GM23248 (cell line): ENCODE results near the gene AVPI1. TPM values are rescaled to one million over a fixed set of nuclear protein-coding genes. Genes with fewer than 3 reads are reported as not detected.
A peak's percentile ranks its signal among the peaks of the same experiment; 100 is the strongest.

Experiments
- DNase-seq: peaks from one replicate; pipeline ENCODE4 v3.0.0-alpha.2; 2015
- H2AFZ ChIP-seq: fragments of 200-600 bp; sonication (generic); 2 replicates; pipeline ENCODE4 v1.6.1; 2016; ENCODE audit warnings: antibody characterized with exemption
- H3F3A ChIP-seq: fragments of 200-600 bp; sonication (generic); 2 replicates; pipeline ENCODE4 v1.6.1; 2016; ENCODE audit warnings: mild to moderate bottlenecking, antibody characterized with exemption, mixed run types; ENCODE audit not compliant: insufficient read depth
- H3K27ac ChIP-seq: fragments of 200-600 bp; sonication (generic); 2 replicates; pipeline ENCODE4 v1.5.1; 2016; ENCODE audit warnings: mild to moderate bottlenecking
- H3K27me3 ChIP-seq: fragments of 200-600 bp; sonication (generic); replicated peaks from 2 replicates; pipeline ENCODE4 v1.6.1; 2016; ENCODE audit warnings: mild to moderate bottlenecking; ENCODE audit not compliant: insufficient read depth
- H3K36me3 ChIP-seq: fragments of 200-600 bp; sonication (generic); 2 replicates; pipeline ENCODE4 v1.6.1; 2016; ENCODE audit warnings: low read depth, mild to moderate bottlenecking
- H3K4me1 ChIP-seq: fragments of 200-600 bp; sonication (generic); 2 replicates; pipeline ENCODE4 v1.6.1; 2016; ENCODE audit warnings: mild to moderate bottlenecking; ENCODE audit not compliant: insufficient read depth
- H3K4me2 ChIP-seq: fragments of 200-600 bp; sonication (generic); one replicate; pipeline ENCODE4 v1.6.1; 2016; ENCODE audit warnings: mild to moderate bottlenecking; ENCODE audit not compliant: unreplicated experiment
- H3K4me3 ChIP-seq: fragments of 200-600 bp; sonication (generic); 2 replicates; pipeline ENCODE4 v1.5.1; 2016; ENCODE audit warnings: mild to moderate bottlenecking
- H3K79me2 ChIP-seq: fragments of 200-600 bp; sonication (generic); 2 replicates; pipeline ENCODE4 v1.6.1; 2016; ENCODE audit warnings: mild to moderate bottlenecking; ENCODE audit not compliant: insufficient read depth
- H3K9ac ChIP-seq: fragments of 200-600 bp; sonication (generic); 2 replicates; pipeline ENCODE4 v1.6.1; 2016; ENCODE audit warnings: mild to moderate bottlenecking
- H3K9me2 ChIP-seq: fragments of 200-600 bp; sonication (generic); 2 replicates; pipeline ENCODE4 v1.6.1; 2016; ENCODE audit warnings: mixed run types, mild to moderate bottlenecking, moderate library complexity; ENCODE audit not compliant: insufficient read depth
- H3K9me3 ChIP-seq: fragments of 200-600 bp; sonication (generic); one replicate; pipeline ENCODE4 v1.6.1; 2017; ENCODE audit warnings: low read depth
- H4K20me1 ChIP-seq: fragments of 200-600 bp; sonication (generic); 2 replicates; pipeline ENCODE4 v1.6.0; 2016; ENCODE audit not compliant: insufficient read depth
- EZH2 ChIP-seq: fragments of 200-600 bp; sonication (generic); IDR thresholded peaks from 2 replicates; pipeline ENCODE4 v1.6.1; 2018; ENCODE audit warnings: antibody characterized with exemption, mild to moderate bottlenecking; ENCODE audit not compliant: insufficient read depth, poor library complexity, severe bottlenecking
- EZH2phosphoT487 ChIP-seq: fragments of 200-600 bp; sonication (generic); IDR thresholded peaks from 2 replicates; pipeline ENCODE4 v1.6.1; 2018; ENCODE audit warnings: antibody characterized with exemption, moderate library complexity, mild to moderate bottlenecking, low read depth; ENCODE audit not compliant: insufficient read depth
- WGBS, 2 experiments: methylation state at CpG; one replicate each; pipeline ENCODE4 v1.1.6; 2015 to 2017; ENCODE audit warnings: low lambda C conversion rate in 2 of 2, low coverage in 1 of 2; ENCODE audit errors: missing lambda C conversion rate in 2 of 2; 5-methylcytosine and 5-hydroxymethylcytosine counted together
- in situ Hi-C: fragments of 300-500 bp; cut with MboI; formaldehyde crosslinking; loops from 2 replicates; pipeline ENCODE4 v1.15.0; 2020
- polyA plus RNA-seq: library from polyadenylated mRNA; unstranded; fragments of >200 nt; fragmentation: Nextera tagmentation; extraction: Ambion mirVana; gene quantifications from 2 replicates; pipeline ENCODE4 v1.2.1, GENCODE V29; 2016
- total RNA-seq: library from RNA; depleted of rRNA; stranded (reverse); fragments of >200 nt; shearing (Covaris generic); gene quantifications from 2 replicates; pipeline ENCODE4 v1.2.3, GENCODE V29; 2014

Gene AVPI1
- total and polyA plus RNA-seq, 2 experiments from 2014 or later, result 31.4 to 33.8 TPM

DNA sequence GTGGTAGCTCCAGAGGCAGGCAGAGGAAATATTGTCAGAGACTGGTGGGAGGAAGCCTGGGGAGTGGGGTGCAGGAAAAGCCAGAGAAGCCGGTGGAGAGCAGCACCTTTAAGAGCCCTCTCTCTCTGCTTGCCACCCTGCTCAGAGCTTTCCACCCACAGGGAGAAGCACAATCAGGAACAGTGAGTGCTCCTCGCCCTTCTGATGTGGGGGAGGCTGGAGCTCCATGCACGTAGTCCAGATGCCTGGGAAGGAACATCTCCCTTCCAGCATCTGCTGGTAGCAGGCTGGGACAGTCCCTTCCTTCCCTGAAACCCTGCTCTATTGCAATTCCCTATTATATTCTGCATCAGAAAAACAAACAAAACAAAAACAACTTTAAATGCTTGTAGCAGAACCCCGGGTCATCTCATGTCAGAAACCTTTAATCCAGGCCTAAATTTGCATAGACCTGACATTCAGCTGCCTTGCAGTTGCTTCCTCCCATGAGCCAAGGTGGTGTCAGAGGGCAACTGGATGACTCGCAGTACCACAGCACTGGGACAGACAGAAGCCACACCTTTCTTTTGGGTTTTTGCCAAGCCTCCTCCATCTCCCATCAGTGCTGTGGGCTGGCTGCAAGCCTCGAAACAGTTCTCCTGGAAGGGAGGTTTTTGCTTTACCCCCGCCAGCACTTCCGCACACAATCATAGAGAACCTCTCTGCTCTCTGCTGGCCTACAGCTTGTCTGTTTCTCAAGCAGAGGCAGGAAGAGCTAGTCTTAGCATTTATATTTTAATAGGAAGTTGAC is 13.1 kb downstream of the AVPI1 start:
- peak overlapping the region; percentile 23 for H3K27ac ChIP-seq

DNA sequence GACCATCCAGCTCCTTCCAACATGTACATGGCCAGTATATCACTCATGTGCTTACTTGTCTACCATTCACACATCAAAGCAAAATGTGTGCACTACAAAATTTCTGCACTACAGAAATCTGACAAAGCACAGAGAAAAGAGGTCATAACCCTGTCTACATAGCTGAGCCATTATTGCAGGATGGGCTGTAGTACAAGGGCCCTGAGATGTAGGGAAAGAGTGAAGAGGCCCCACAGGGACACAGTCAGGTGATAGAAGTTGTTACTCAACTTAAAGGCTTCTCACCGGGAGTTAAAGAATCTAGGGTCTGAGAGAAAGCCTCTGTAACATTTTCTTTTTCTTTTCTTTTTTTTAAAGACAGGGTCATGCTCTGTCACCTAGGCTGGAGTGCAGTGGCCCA is 17.5 kb downstream of the AVPI1 start:
- in situ Hi-C loops, result no loop called here
- Histone ChIP-seq H3F3A (peaks cover 21% of the 10 kb centered on the region), H3K9me3 (no peaks in the 10 kb centered on the region), H3K79me2 (no peaks in the 10 kb centered on the region; the same call in none of the 2 replicates), H3K4me2 (no peak overlapping the region), H3K27me3 (no peaks in the 10 kb centered on the region), H3K27ac (no peak overlapping the region), H3K9me2 (no peaks in the 10 kb centered on the region), H2AFZ (no peak overlapping the region), H3K36me3 (peaks cover 63% of the 10 kb centered on the region; the same call in 1 of the 2 replicates), H3K4me1 (no peaks in the 10 kb centered on the region), H3K9ac (no peak overlapping the region), H3K4me3 (no peak overlapping the region), H4K20me1 (no peaks in the 10 kb centered on the region)
- WGBS, 2 experiments, result 50 to 53% methylated on average over 1 of the region's 1 CpG
- DNase-seq, result no peak
- TF ChIP-seq EZH2phosphoT487, result no peak
- no peak for TF ChIP-seq EZH2

More for the DNA sequence above, 13.1 kb downstream of the AVPI1 start:
- no peak for TF ChIP-seq EZH2
- no peak for TF ChIP-seq EZH2phosphoT487
- Histone ChIP-seq H2AFZ (no peak overlapping the region), H3K9me3 (no peaks in the 10 kb centered on the region), H3K4me3 (no peak overlapping the region), H3K9me2 (no peaks in the 10 kb centered on the region), H4K20me1 (no peaks in the 10 kb centered on the region), H3K27me3 (no peaks in the 10 kb centered on the region), H3K9ac (no peak overlapping the region), H3F3A (peaks cover 48% of the 10 kb centered on the region), H3K36me3 (peaks cover 74% of the 10 kb centered on the region; the same call in 1 of the 2 replicates), H3K4me2 (no peak overlapping the region), H3K4me1 (no peaks in the 10 kb centered on the region), H3K79me2 (peaks cover 11% of the 10 kb centered on the region)
- WGBS, 2 experiments, result 73 to 76% methylated on average over 8 of the region's 8 CpGs
- peak; percentile 78 for DNase-seq
- in situ Hi-C loops, result no loop called here

DNA sequence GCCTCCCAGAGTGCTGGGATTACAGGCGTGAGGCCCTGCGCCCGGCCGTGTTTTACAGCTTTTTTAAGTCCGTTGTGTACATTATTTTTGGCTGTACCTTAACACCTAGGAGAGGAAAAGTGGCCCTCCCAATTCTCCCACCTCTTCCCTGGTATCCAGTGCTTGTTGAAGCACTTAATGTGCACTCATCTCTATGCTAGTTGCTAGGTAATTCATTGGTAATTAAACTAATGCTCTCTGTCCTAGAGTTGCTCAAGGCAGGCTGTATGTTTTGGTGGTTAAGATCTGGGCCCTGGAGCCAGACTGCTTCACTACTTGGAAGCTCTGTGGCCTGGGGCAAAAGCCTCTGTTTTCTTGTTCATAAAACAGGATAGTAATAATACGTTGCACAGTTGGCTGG is 19.6 kb downstream of the AVPI1 start:
- no peak overlapping the region for H2AFZ ChIP-seq
- no peak overlapping the region for H3K4me2 ChIP-seq
- H4K20me1 ChIP-seq, result no peaks in the 10 kb centered on the region
- H3K27ac ChIP-seq, result no peak overlapping the region
- H3K4me1 ChIP-seq, result no peaks in the 10 kb centered on the region
- in situ Hi-C loops, result no loop called here
- 89% methylated on average over 6 of the region's 6 CpGs for WGBS, 2 experiments
- H3K4me3 ChIP-seq, result no peak overlapping the region
- DNase-seq, result no peak
- H3K9ac ChIP-seq, result no peak overlapping the region
- peaks cover 62% of the 10 kb centered on the region for H3K36me3 ChIP-seq
- H3K79me2 ChIP-seq, result peaks cover 10% of the 10 kb centered on the region; the same call in 1 of the 2 replicates
- 0 out of 2 replicates have a peak, but pooled peaks cover 4% of the 10 kb centered on the region for H3F3A ChIP-seq
- no peaks in the 10 kb centered on the region for H3K27me3 ChIP-seq
- no peak for TF ChIP-seq EZH2
- no peak for TF ChIP-seq EZH2phosphoT487
- no peaks in the 10 kb centered on the region for H3K9me2 ChIP-seq
- H3K9me3 ChIP-seq, result no peaks in the 10 kb centered on the region

DNA sequence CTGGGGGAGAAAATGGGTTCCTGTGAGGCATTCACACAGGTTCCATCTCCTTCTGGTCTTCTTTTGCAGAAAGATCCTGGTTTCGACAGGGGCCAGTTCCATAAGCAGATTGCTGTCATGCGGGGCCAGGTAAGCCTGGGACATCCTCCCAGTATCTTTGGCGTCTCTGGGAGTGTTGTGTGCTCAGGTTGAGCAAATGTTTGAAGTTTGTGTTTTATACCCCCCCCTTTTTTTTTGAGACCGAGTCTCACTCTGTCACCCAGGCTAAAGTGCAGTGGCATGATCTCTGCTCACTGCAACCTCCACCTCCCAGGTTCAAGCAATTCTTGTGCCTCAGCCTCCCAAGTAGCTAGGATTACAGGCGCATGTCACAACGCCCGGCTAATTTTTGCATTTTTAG is 20.0 kb downstream of the AVPI1 start:
- H3K36me3 ChIP-seq, result peaks cover 58% of the 10 kb centered on the region
- TF ChIP-seq EZH2 (no peak), EZH2phosphoT487 (no peak)
- no peak overlapping the region for H3K4me3 ChIP-seq
- no peak overlapping the region for H3K4me2 ChIP-seq
- DNase-seq, result no peak
- 89% methylated on average over 7 of the region's 7 CpGs for WGBS, 2 experiments
- H3K9me3 ChIP-seq, result no peaks in the 10 kb centered on the region
- H3K79me2 ChIP-seq, result peaks cover 15% of the 10 kb centered on the region; the same call in 1 of the 2 replicates
- no peak overlapping the region for H2AFZ ChIP-seq
- H3K9ac ChIP-seq, result no peak overlapping the region
- 0 out of 2 replicates have a peak, but pooled peaks cover 4% of the 10 kb centered on the region for H3F3A ChIP-seq
- no peaks in the 10 kb centered on the region for H3K27me3 ChIP-seq
- H3K4me1 ChIP-seq, result no peaks in the 10 kb centered on the region
- H3K27ac ChIP-seq, result no peak overlapping the region
- H4K20me1 ChIP-seq, result no peaks in the 10 kb centered on the region
- H3K9me2 ChIP-seq, result no peaks in the 10 kb centered on the region
- in situ Hi-C loops, result no loop called here
